Testis (tissue), 5 donors: ENCODE data around the gene TNRC6B. TPM values are rescaled to one million over a fixed set of nuclear protein-coding genes. Genes with fewer than 3 reads are reported as not detected.

Experiments used
- DNase-seq: peaks from one replicate; pipeline ENCODE4 v3.0.0-alpha.2; 2019
- H3K27ac ChIP-seq, 2 donors: fragments of 200-600 bp; sonication (generic); one replicate each; pipeline ENCODE4 v1.5.1; 2019
- H3K27me3 ChIP-seq: fragments of 200-600 bp; sonication (generic); one replicate; pipeline ENCODE4 v1.5.1; 2019
- H3K36me3 ChIP-seq: fragments of 200-600 bp; sonication (generic); one replicate; pipeline ENCODE4 v1.5.1; 2017; ENCODE audit warnings: low read depth; ENCODE audit errors: missing control alignments
- H3K4me1 ChIP-seq: fragments of 200-600 bp; sonication (generic); one replicate; pipeline ENCODE4 v1.5.1; 2019
- H3K4me3 ChIP-seq, 2 donors: fragments of 200-600 bp; sonication (generic); one replicate each; pipeline ENCODE4 v1.5.1; 2017 to 2019
- H3K9me3 ChIP-seq: fragments of 200-600 bp; sonication (generic); one replicate; pipeline ENCODE4 v1.5.1; 2017
- POLR2A ChIP-seq: fragments of 450-650 bp; IDR thresholded peaks from one replicate; pipeline ENCODE4 v1.6.1; 2017; ENCODE audit warnings: antibody characterized with exemption, mild to moderate bottlenecking, moderate library complexity
- WGBS, 2 donors: methylation state at CpG; one replicate each; pipeline ENCODE4 v1.1.5; 2018; 5-methylcytosine and 5-hydroxymethylcytosine counted together
- intact Hi-C: fragments of 100-400 bp; cut with DNase I; formaldehyde crosslinking; loops from one replicate; pipeline ENCODE4 v1.15.1; 2023; ENCODE audit warnings: low total_unique reads
- long read RNA-seq, 2 donors: transcript quantifications; one replicate each; lab custom pipeline, GENCODE V29; 2026
- polyA plus RNA-seq: library from polyadenylated mRNA; stranded (reverse); fragments of 350-450 nt; fragmentation: Illumina TruSeq; extraction: RNeasy Lipid Tissue Mini Kit (QIAGEN cat#74804); gene quantifications from one replicate; pipeline ENCODE4 v1.2.3, GENCODE V29; 2014; ENCODE audit warnings: low read depth, low replicate concordance; ENCODE audit not compliant: insufficient read depth
- total RNA-seq, 2 donors: library from RNA; depleted of rRNA; stranded (reverse); fragments of >200 nt; gene quantifications; one replicate each; pipeline ENCODE4 v1.2.3, GENCODE V29; 2016
- TF ChIP-seq, protein P1 (sequence below), 3 experiments: fragments of 450-650 bp in 2 of 3; fragments of 200-600 bp in 1 of 3; sonication (generic) in 1 of 3; IDR thresholded peaks; one replicate each; pipeline ENCODE4 v1.5.1; 2016 to 2019; ENCODE audit warnings: antibody characterized with exemption in 3 of 3, mild to moderate bottlenecking in 2 of 3, moderate library complexity in 1 of 3

The TNRC6B gene, protein sequence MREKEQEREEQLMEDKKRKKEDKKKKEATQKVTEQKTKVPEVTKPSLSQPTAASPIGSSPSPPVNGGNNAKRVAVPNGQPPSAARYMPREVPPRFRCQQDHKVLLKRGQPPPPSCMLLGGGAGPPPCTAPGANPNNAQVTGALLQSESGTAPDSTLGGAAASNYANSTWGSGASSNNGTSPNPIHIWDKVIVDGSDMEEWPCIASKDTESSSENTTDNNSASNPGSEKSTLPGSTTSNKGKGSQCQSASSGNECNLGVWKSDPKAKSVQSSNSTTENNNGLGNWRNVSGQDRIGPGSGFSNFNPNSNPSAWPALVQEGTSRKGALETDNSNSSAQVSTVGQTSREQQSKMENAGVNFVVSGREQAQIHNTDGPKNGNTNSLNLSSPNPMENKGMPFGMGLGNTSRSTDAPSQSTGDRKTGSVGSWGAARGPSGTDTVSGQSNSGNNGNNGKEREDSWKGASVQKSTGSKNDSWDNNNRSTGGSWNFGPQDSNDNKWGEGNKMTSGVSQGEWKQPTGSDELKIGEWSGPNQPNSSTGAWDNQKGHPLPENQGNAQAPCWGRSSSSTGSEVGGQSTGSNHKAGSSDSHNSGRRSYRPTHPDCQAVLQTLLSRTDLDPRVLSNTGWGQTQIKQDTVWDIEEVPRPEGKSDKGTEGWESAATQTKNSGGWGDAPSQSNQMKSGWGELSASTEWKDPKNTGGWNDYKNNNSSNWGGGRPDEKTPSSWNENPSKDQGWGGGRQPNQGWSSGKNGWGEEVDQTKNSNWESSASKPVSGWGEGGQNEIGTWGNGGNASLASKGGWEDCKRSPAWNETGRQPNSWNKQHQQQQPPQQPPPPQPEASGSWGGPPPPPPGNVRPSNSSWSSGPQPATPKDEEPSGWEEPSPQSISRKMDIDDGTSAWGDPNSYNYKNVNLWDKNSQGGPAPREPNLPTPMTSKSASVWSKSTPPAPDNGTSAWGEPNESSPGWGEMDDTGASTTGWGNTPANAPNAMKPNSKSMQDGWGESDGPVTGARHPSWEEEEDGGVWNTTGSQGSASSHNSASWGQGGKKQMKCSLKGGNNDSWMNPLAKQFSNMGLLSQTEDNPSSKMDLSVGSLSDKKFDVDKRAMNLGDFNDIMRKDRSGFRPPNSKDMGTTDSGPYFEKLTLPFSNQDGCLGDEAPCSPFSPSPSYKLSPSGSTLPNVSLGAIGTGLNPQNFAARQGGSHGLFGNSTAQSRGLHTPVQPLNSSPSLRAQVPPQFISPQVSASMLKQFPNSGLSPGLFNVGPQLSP (N-terminal part only)
- 100 to 1,000 TPM in 1 of 2 donors, 10 to 100 TPM in 1; 79.7 to 122 TPM for total RNA-seq
- 49.2 TPM for polyA plus RNA-seq
- long read RNA-seq, donor 1, partial matches to known transcripts, result 7 of 9 reads
- long read RNA-seq, donor 1, other reads (novel, unspliced or antisense), result 0 of 9 reads
- long read RNA-seq, donor 2, partial matches to known transcripts, result 12 of 12 reads
- long read RNA-seq, donor 2, other reads (novel, unspliced or antisense), result 0 of 12 reads

GRCh38 chr22:40177738-40178416 is at the start of gene TNRC6B:
Gene TNRC6B, plus strand, starts transcription at chr22:40177925. Its CDS starts 211 bp downstream, at chr22:40178136.
- TF ChIP-seq, protein P1, sequence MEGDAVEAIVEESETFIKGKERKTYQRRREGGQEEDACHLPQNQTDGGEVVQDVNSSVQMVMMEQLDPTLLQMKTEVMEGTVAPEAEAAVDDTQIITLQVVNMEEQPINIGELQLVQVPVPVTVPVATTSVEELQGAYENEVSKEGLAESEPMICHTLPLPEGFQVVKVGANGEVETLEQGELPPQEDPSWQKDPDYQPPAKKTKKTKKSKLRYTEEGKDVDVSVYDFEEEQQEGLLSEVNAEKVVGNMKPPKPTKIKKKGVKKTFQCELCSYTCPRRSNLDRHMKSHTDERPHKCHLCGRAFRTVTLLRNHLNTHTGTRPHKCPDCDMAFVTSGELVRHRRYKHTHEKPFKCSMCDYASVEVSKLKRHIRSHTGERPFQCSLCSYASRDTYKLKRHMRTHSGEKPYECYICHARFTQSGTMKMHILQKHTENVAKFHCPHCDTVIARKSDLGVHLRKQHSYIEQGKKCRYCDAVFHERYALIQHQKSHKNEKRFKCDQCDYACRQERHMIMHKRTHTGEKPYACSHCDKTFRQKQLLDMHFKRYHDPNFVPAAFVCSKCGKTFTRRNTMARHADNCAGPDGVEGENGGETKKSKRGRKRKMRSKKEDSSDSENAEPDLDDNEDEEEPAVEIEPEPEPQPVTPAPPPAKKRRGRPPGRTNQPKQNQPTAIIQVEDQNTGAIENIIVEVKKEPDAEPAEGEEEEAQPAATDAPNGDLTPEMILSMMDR (IDR thresholded peaks at IDR 0.05), result peak in 1 of 3 experiments; percentile 27
- peak; percentile 98 for TF ChIP-seq POLR2A
- 0% methylated on average over 10 of the region's 10 CpGs for WGBS, 2 donors
- peak within 1 kb of the TSS; percentile 63 to 80 for H3K4me3 ChIP-seq
- intact Hi-C loops, result no loop called here
- no peaks in the 10 kb centered on the region for H3K27me3 ChIP-seq
- H3K9me3 ChIP-seq, result no peaks in the 10 kb centered on the region
- no peaks in the 10 kb centered on the region for H3K36me3 ChIP-seq
- peak within 1 kb of the TSS; percentile 3 to 86 for H3K27ac ChIP-seq
- peak; percentile 92 for DNase-seq
- peaks cover 29% of the 10 kb centered on the region for H3K4me1 ChIP-seq

GRCh38 chr22:40128989-40129388 is 48.7 kb upstream of the TNRC6B start:
- Histone ChIP-seq H3K36me3 (no peaks in the 10 kb centered on the region), H3K4me1 (peaks cover 4% of the 10 kb centered on the region), H3K4me3 (no peak overlapping the region), H3K27ac (no peak overlapping the region), H3K27me3 (no peaks in the 10 kb centered on the region), H3K9me3 (no peaks in the 10 kb centered on the region)
- 52 to 57% methylated on average over 4 of the region's 4 CpGs for WGBS, 2 donors
- TF ChIP-seq, protein P1 (IDR thresholded peaks at IDR 0.05), result no peak
- TF ChIP-seq POLR2A, result no peak
- intact Hi-C loops, result no loop called here
- no peak for DNase-seq

- no peak overlapping the region for H3K4me3 ChIP-seq
- H3K27me3 ChIP-seq, result no peaks in the 10 kb centered on the region
- intact Hi-C loops, result no loop called here
- DNase-seq, result no peak
- WGBS, 2 donors, result 94 to 95% methylated on average over 4 of the region's 4 CpGs
- TF ChIP-seq, protein P1 (IDR thresholded peaks at IDR 0.05), result no peak
- TF ChIP-seq POLR2A, result no peak
- H3K4me1 ChIP-seq, result no peaks in the 10 kb centered on the region
- H3K27ac ChIP-seq, result no peak overlapping the region
- H3K36me3 ChIP-seq, result no peaks in the 10 kb centered on the region
- no peaks in the 10 kb centered on the region for H3K9me3 ChIP-seq
These were observed 40.6 kb upstream of the TNRC6B start for GRCh38 chr22:40137132-40137531.

DNA sequence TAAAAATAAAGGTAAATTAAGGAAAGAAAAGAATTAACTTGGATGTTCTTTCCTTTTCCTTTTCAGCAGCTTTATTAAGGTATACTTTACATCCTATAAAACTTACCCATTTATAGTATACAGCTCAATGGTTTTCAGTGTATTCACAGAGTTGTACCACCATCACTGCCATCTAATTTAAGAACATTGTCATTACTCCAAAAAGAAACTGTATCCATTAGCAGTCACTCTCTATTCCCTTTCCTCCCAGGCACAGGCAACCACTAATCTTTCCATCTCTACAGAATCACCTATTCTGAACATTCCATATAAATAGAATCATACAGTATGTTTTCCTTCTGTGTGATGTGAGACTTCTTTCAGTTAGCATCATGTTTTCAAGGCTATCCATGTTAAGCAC is 38.9 kb upstream of the TNRC6B start:
- H3K27ac ChIP-seq, result no peak overlapping the region
- no peak overlapping the region for H3K4me3 ChIP-seq
- TF ChIP-seq POLR2A, result no peak
- TF ChIP-seq, protein P1 (IDR thresholded peaks at IDR 0.05), result no peak
- DNase-seq, result no peak
- H3K9me3 ChIP-seq, result no peaks in the 10 kb centered on the region
- no peaks in the 10 kb centered on the region for H3K36me3 ChIP-seq
- intact Hi-C loops, result no loop called here
- no peaks in the 10 kb centered on the region for H3K27me3 ChIP-seq
- H3K4me1 ChIP-seq, result no peaks in the 10 kb centered on the region
